Measurements from ENCODE around the gene ARHGEF3.
"Not testable (repeated sequence)": the region's sequence is repeated elsewhere in the genome, so short reads cannot be mapped to it uniquely, and the experiment has no call there.

DNA sequence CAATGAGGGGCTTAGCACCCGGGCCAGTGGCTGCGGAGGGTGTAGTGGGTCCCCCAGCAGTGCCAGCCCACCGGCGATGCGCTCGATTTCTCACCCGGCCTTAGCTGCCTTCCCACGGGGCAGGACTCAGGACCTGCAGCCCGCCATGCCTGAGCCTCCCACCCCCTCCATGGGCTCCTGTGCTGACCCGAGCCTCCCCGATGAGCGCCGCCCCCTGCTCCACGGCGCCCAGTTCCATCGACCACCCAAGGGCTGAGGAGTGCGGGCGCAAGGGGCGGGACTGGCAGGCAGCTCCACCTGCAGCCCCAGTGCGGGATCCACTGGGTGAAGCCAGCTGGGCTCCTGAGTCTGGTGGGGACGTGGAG, 109.8 kb downstream of the ARHGEF3 start:
- TF ChIP-seq, protein P1, sequence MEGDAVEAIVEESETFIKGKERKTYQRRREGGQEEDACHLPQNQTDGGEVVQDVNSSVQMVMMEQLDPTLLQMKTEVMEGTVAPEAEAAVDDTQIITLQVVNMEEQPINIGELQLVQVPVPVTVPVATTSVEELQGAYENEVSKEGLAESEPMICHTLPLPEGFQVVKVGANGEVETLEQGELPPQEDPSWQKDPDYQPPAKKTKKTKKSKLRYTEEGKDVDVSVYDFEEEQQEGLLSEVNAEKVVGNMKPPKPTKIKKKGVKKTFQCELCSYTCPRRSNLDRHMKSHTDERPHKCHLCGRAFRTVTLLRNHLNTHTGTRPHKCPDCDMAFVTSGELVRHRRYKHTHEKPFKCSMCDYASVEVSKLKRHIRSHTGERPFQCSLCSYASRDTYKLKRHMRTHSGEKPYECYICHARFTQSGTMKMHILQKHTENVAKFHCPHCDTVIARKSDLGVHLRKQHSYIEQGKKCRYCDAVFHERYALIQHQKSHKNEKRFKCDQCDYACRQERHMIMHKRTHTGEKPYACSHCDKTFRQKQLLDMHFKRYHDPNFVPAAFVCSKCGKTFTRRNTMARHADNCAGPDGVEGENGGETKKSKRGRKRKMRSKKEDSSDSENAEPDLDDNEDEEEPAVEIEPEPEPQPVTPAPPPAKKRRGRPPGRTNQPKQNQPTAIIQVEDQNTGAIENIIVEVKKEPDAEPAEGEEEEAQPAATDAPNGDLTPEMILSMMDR (IDR thresholded peaks at IDR 0.05; ENCODE audit: extremely low read depth in 1 of 2, insufficient read depth in 1 of 2, low read depth in 1 of 2, low read length in 2 of 2) = not testable (repeated sequence)
- not testable (repeated sequence) for TF ChIP-seq POLR2A (IDR thresholded peaks at IDR 0.05; ENCODE audit: low read depth, low read length); JUN (IDR thresholded peaks at IDR 0.05; ENCODE audit: borderline replicate concordance, insufficient read depth, insufficient read length, low read depth); POLR2AphosphoS5 (IDR thresholded peaks at IDR 0.05; ENCODE audit: insufficient read depth, low read depth, low read length); FOS (IDR thresholded peaks at IDR 0.05; ENCODE audit: borderline replicate concordance, insufficient read depth, low read length); MAX (IDR thresholded peaks at IDR 0.05; ENCODE audit: insufficient read depth, insufficient read length); EZH2 (IDR thresholded peaks at IDR 0.05; ENCODE audit: borderline replicate concordance, low read depth, low read length, severe bottlenecking)

Measured in endothelial cell of umbilical vein (primary cell).